ENCODE data around the gene GPR25.

The GPR25 gene

GRCh38 chr1:200872446-200873115 lies at the start of gene GPR25:
GPR25 (plus strand) TSS chr1:200872981; CDS start chr1:200873038, 57 bp downstream.
- no peak for DNase-seq

GRCh38 chr1:200831091-200831490 lies 41.7 kb upstream of the GPR25 start:
- no peak for DNase-seq

GRCh38 chr1:200834383-200834782 lies 38.4 kb upstream of the GPR25 start:
- no peak for DNase-seq

- no peak for DNase-seq
Measured at GRCh38 chr1:200836213-200836612, 36.6 kb upstream of the GPR25 start.

DNA sequence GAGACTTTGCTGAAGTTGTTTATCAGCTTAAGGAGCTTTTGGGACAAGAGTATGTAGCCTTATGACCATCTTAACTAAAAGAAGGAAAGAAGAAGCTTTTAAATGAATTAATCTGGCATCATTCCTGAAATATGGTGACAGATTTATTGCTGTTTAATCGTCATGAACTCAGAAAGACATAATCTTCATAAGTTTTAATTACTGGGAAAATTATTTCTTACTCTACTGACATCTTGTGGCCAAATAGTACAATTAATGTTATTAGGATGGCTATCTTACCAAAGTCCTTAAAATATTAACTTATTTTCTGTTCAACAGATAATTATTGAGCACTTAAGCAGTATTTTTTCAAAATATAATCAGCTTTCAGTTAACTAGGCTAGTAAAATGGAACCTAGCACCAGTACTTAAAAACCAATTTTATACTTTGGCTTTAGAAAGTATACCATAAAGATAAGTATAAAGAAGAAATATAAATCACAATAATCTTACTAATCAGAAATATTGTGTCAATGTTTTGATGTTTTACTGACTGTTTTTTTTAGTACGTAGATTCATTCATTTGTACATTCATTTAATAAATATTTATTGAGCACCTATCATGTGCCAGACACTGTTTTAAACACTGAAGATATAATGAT lies 34.7 kb upstream of the GPR25 start:
- peak in 1 of 2 donors; percentile 7 for DNase-seq

DNA sequence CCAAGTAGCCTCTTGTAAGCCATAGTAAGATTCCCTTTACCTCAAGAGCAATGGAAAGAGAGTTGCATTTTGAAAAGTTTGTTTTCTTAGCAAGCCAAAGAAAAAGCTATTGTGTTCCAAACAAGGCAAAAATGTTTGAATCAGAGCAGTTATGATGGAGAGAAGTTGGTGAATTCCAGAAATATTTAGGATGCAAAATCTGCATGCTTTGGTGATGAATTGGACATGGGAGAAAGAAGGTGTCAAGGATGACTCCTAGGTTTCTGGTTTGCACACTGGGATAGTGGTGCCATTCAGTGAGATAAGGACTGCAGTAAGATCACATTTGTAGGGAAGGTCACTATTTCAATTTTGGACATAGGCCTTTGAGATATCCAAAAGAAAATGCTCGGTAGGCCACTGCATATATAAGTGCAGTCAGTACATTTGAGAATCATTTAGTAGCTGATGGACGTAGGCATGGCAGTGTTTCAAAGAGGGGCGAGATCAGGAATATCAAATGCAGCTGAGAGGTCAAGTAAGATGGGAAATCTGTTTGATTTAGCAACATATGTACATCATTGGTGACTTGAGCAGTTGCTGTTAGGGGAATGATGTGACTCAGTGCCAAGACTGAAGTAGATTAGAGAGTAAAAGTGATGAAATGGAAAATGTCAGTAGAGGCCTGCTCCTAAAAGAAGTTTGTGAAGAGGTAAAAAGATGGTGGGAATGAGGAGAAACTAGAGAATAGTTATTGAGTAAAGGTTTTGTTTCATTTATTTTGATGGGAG lies 33.9 kb upstream of the GPR25 start:
- DNase-seq: no peak

- no peak for DNase-seq
Measured at GRCh38 chr1:200845360-200845759, 27.4 kb upstream of the GPR25 start.

DNA sequence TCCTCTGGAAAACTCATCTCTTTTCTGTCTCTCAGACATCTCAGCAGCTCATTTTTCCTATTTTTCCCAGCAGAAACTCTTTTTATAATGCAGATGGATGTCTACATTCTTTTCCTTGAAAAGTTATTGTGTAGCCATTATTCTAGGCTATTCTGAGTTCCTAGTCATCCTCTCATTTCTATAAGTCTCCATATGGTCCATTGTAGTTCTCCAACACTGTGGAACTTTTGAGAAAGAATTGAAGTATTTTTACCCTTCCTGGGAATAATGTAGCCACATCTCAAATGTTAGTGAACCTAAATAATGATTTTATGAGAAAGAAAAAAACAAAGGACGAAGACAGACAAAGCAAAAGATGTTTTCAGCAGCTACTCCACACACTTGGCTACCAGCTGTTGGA lies 26.4 kb upstream of the GPR25 start:
- no peak for DNase-seq

GRCh38 chr1:200849430-200849829 lies 23.4 kb upstream of the GPR25 start:
- no peak for DNase-seq

GRCh38 chr1:200850554-200850953 lies 22.2 kb upstream of the GPR25 start:
- DNase-seq: no peak

DNA sequence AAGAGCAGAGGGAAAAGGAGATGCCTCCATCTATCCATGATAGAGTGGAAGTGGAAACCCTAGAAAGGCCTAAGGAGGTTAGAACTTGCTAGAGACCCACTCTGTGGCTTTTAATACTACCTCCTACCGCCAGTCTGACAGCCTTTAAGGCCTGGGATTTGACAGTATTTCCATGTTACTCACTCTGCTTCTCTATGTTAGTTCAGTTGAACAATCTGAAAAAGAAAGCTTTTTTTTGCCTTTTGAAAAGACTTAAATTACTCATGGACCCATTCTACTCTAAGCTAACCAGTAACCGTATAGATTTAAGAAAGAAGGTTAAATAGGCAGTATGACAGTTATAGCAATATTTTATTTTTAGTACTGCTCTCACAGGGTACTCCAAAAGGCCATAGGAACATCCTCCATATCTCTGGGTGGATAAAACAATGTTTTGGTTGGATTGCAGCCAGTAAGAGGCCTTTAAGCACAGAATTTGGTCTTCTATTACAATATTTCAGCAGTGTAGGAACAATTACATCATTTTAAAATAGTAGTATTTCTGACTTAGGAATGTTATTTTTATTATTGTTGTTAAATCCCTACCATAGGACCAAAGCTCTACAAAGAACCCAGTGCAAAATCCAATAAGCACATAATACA lies 15.9 kb upstream of the GPR25 start:
- DNase-seq: no peak

DNA sequence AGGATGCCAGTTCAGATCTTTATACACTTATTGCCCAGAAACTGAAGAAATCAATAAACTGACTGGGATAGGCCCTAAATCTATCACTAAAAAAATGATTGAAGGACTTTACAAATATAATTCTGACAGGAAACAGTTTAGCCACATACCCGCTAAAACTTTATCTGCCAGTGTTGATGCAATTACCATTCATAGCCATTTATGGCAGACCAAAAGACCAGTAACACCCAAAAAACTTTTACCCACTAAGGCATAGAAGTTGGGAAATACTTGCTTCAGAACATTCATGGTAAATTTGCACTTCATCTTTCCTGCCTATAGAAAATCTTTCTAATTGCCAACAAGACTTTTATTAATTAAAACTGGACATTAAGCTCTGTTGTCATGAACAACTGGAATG lies 15.0 kb upstream of the GPR25 start:
- no peak for DNase-seq

GRCh38 chr1:200861937-200862647 lies 10.7 kb upstream of the GPR25 start:
- DNase-seq: peak in 1 of 2 donors; percentile 50

DNA sequence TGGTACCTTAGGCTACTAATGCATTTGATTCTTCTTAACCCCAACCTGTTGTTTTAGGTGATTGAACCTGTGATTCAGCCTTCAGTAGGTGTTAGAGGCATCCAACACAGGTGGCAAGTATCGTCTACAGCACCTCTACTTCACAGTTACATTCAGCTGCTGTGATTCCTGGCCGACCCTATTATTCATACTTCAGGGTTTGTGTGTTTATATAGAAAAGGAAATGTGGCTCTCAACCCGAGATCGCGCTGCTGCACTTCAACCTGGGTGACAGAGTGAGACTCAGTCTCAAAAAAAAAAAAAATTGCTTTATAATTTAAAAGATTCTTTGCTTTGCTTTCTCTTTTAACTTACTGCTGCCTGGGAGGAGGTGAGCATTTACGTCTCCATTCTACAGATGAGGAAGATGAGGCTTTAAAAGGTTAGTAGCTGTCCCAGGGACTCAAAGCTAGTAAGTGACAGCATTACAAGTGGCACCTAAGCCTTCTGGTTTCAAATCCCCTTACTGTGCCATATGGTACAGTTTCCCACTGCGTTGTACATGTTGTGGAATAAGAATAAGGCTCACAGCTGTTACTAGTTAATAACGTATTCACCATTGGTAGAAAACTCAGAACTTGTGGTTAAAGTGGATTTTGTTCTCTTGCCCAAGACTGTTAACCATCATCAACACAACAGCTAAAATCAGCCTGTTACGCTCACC lies 9.9 kb upstream of the GPR25 start:
- DNase-seq: no peak

DNA sequence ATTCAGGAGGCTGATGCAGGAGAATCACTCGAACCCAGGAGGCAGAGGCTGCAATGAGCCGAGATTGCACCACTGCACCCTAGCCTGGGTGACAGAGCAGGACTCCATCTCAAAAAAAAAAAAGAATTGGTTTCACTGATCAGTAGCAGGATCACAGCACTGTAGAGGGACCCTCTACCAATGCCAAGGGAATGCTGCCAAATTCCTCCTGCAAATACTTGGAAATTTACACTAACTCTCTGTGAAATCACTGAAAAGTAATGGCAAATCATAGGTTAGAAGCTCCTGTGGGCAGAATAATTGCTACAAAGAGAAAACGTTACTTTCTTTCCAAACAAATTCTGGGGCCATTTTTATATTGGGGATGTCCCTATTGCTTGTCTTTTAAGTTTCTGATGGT lies 6.7 kb upstream of the GPR25 start:
- no peak for DNase-seq

- no peak for DNase-seq
Measured at GRCh38 chr1:200866521-200866920, 6.3 kb upstream of the GPR25 start.

DNA sequence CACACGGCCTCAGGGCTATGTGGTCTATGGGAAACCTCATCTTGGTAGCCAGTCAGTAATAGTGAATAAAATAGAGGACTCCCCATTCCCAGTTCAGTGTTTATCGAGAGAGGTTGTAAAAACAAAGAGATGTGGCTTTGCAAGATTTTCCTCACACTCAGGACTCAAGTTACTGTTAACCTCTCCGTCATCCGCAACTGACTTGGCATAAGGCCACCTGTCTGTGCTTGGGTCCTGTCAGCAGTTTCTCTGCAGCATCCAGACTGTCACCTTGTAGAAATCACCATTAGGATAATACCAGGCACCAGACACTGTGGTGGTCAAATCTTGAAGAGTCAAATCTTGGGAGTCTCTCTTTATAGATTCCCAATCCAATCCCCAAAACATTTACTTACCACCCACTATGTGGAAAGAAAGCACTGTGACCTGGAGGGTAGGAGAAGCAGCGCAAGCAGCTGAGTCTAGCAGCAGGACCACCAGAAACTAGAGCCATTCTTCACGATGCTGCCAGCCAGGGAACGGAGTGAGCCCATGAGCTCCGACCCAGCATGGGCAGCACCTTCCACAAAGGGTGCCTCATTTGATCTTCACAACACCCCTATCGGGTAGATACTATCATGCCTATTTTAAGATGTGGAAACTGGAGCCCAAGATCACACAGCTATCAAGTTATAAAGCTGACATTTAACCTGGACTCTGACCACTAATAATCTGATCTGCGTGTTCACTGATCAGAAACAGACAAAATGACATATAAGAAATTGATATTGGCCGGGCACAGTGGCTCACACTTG lies 5.6 kb upstream of the GPR25 start:
- DNase-seq: no peak

- no peak for DNase-seq
Measured at GRCh38 chr1:200869376-200869752, 3.4 kb upstream of the GPR25 start.

DNA sequence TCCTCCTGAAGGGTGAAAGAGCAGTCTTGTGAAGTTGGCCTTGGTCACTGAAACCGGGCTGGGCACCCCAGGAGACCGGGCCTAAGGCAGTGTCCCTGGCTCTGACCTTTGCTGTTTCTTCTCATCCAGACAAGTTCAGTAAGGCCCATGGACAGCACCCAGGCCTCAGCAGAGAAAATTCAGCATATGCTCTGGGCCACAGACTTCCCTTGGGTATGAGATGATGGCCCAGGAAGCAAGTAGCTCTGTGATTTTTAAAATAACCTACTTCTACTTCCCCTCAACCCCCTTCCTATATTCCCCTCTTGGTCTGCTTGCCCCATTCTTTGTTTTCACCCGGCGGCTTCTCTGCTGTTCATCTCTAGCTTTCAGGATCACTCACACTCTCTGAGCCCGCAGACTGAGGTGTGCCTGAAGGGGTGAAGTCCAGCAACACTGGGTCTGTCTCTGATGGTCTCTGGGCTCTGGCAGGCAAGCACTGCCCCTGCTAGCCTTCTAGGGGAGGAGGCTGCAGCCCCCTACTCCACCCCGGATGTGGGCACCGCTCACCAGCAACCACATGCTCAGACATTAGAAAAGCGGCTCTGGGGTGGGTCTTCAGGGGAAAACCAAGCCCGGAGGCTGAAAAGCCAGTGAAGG lies 2.9 kb upstream of the GPR25 start:
- peak; percentile 36 to 42 for DNase-seq

GRCh38 chr1:200873116-200873670 lies 412 bp downstream of the GPR25 start:
- DNase-seq: no peak

Measured in CD4-positive, alpha-beta T cell treated with Interleukin-1 beta for 1 hour (primary cell).